WTC11 (cell line): ENCODE data around the gene NKIRAS2. TPM values are rescaled to one million over a fixed set of nuclear protein-coding genes. Genes with fewer than 3 reads are reported as not detected.

Experiments used
- ATAC-seq: fragments of 200-7000 bp; cut with Tn5 transposase; 2 replicates; pipeline ENCODE4 v1.10.0; 2021; ENCODE audit warnings: mild to moderate bottlenecking, moderate library complexity
- CTCF ChIA-PET: fragments of 300-600 bp; sonication (Branson Sonifier 250); formaldehyde crosslinking; loops from one replicate; lab custom pipeline; 2021; ENCODE audit warnings: antibody characterized with exemption; lab: Charles Lee
- POLR2A ChIA-PET: fragments of 350-600 bp; sonication (Branson Sonifier 250); formaldehyde crosslinking; loops from one replicate; lab custom pipeline; 2021; ENCODE audit warnings: antibody characterized with exemption; lab: Charles Lee
- DNase-seq: peaks from one replicate; pipeline ENCODE4 v3.0.0; 2021; ENCODE audit warnings: low spot score
- H3K27ac Mint-ChIP-seq: 2 replicates; pipeline ENCODE4 v1.8.0; 2021; ENCODE audit warnings: mixed read lengths
- H3K27me3 Mint-ChIP-seq: 2 replicates; pipeline ENCODE4 v1.8.0; 2021; ENCODE audit warnings: low read depth, mild to moderate bottlenecking, moderate library complexity, mixed read lengths
- H3K36me3 Mint-ChIP-seq: 2 replicates; pipeline ENCODE4 v1.8.0; 2021; ENCODE audit warnings: mixed read lengths
- H3K4me1 Mint-ChIP-seq: 2 replicates; pipeline ENCODE4 v1.8.0; 2022; ENCODE audit warnings: mixed read lengths
- H3K4me3 Mint-ChIP-seq: 2 replicates; pipeline ENCODE4 v1.8.0; 2021; ENCODE audit warnings: mild to moderate bottlenecking, moderate library complexity, mixed read lengths
- H3K9me3 Mint-ChIP-seq: 2 replicates; pipeline ENCODE4 v1.8.0; 2021; ENCODE audit warnings: mixed read lengths
- ATF1 ChIP-seq: sonication (generic); formaldehyde crosslinking; IDR thresholded peaks from 2 replicates; pipeline ENCODE4 v1.8.1; 2023; ENCODE audit warnings: mild to moderate bottlenecking, moderate library complexity, missing genetic modification reagents
- CBFB ChIP-seq: sonication (generic); formaldehyde crosslinking; IDR thresholded peaks from 2 replicates; pipeline ENCODE4 v1.8.1; 2022; ENCODE audit warnings: mild to moderate bottlenecking, low read depth, missing genetic modification reagents
- E2F1 ChIP-seq: sonication (generic); formaldehyde crosslinking; IDR thresholded peaks from 2 replicates; pipeline ENCODE4 v1.8.0; 2022; ENCODE audit warnings: mild to moderate bottlenecking, missing genetic modification reagents
- E2F5 ChIP-seq: sonication (generic); formaldehyde crosslinking; IDR thresholded peaks from 2 replicates; pipeline ENCODE4 v1.8.1; 2022; ENCODE audit warnings: mild to moderate bottlenecking, moderate library complexity, missing genetic modification reagents
- ETV6 ChIP-seq: sonication (generic); formaldehyde crosslinking; IDR thresholded peaks from 2 replicates; pipeline ENCODE4 v1.8.1; 2022; ENCODE audit warnings: mild to moderate bottlenecking, missing genetic modification reagents
- GRHL2 ChIP-seq: fragments of 250-450 bp; sonication (Bioruptor Pico); IDR thresholded peaks from 2 replicates; pipeline ENCODE4 v1.8.0; 2022; ENCODE audit warnings: mild to moderate bottlenecking, moderate library complexity; ENCODE audit not compliant: insufficient replicate concordance, severe bottlenecking
- JAZF1 ChIP-seq: fragments of 250-450 bp; sonication (Bioruptor Pico); IDR thresholded peaks from 2 replicates; pipeline ENCODE4 v1.9.0; 2021; ENCODE audit warnings: moderate library complexity, mild to moderate bottlenecking, inconsistent platforms
- MYBL2 ChIP-seq: sonication (generic); formaldehyde crosslinking; IDR thresholded peaks from 2 replicates; pipeline ENCODE4 v1.8.1; 2023; ENCODE audit warnings: mild to moderate bottlenecking, moderate library complexity, missing genetic modification reagents
- NR3C1 ChIP-seq: sonication (generic); formaldehyde crosslinking; conservative IDR thresholded peaks from 2 replicates; pipeline ENCODE4 v1.8.1; 2023; ENCODE audit warnings: low read depth, mild to moderate bottlenecking, missing genetic modification reagents
- OVOL2 ChIP-seq: fragments of 250-450 bp; sonication (Bioruptor Pico); IDR thresholded peaks from 2 replicates; pipeline ENCODE4 v1.9.0; 2021; ENCODE audit warnings: mild to moderate bottlenecking, borderline replicate concordance
- PRRX2 ChIP-seq: fragments of 250-450 bp; sonication (Bioruptor Pico); IDR thresholded peaks from 2 replicates; pipeline ENCODE4 v1.8.0; 2021; ENCODE audit warnings: mild to moderate bottlenecking
- SP1 ChIP-seq: sonication (generic); formaldehyde crosslinking; conservative IDR thresholded peaks from 2 replicates; pipeline ENCODE4 v1.8.1; 2022; ENCODE audit warnings: missing genetic modification reagents
- TCF7 ChIP-seq: sonication (generic); formaldehyde crosslinking; IDR thresholded peaks from 2 replicates; pipeline ENCODE4 v1.8.0; 2022; ENCODE audit warnings: mild to moderate bottlenecking, low read depth, missing genetic modification reagents, moderate library complexity
- ZNF416 ChIP-seq: fragments of 250-450 bp; sonication (Bioruptor Pico); IDR thresholded peaks from 2 replicates; pipeline ENCODE4 v1.9.0; 2021; ENCODE audit warnings: mild to moderate bottlenecking, inconsistent platforms
- ZNF532 ChIP-seq: fragments of 250-450 bp; sonication (Bioruptor Pico); IDR thresholded peaks from 2 replicates; pipeline ENCODE4 v1.9.0; 2021; ENCODE audit warnings: mild to moderate bottlenecking, borderline replicate concordance
- total RNA-seq: library from RNA; stranded (reverse); gene quantifications from 3 replicates; pipeline ENCODE4 v1.2.3, GENCODE V29; 2021
- TF ChIP-seq, protein P1 (sequence below): sonication (generic); formaldehyde crosslinking; IDR thresholded peaks from 2 replicates; pipeline ENCODE4 v1.8.1; 2023; ENCODE audit warnings: mild to moderate bottlenecking, missing genetic modification reagents
- TF ChIP-seq, protein P2 (sequence below): sonication (generic); formaldehyde crosslinking; IDR thresholded peaks from 2 replicates; pipeline ENCODE4 v1.8.0; 2023; ENCODE audit warnings: missing genetic modification reagents
- TF ChIP-seq, protein P3 (sequence below): fragments of 250-450 bp; sonication (Bioruptor Pico); IDR thresholded peaks from 2 replicates; pipeline ENCODE4 v1.9.0; 2021; ENCODE audit warnings: mild to moderate bottlenecking
- TF ChIP-seq, protein P4 (sequence below): sonication (generic); formaldehyde crosslinking; IDR thresholded peaks from 2 replicates; pipeline ENCODE4 v1.8.1; 2022; ENCODE audit warnings: low read depth, mild to moderate bottlenecking, moderate library complexity, missing genetic modification reagents, borderline replicate concordance

The NKIRAS2 gene
- total RNA-seq, 1 experiment from 2014 or later: 36.1 TPM

GRCh38 chr17:42002792-42003301, 17.0 kb upstream of the NKIRAS2 start (continued):
- TF ChIP-seq, protein P1, sequence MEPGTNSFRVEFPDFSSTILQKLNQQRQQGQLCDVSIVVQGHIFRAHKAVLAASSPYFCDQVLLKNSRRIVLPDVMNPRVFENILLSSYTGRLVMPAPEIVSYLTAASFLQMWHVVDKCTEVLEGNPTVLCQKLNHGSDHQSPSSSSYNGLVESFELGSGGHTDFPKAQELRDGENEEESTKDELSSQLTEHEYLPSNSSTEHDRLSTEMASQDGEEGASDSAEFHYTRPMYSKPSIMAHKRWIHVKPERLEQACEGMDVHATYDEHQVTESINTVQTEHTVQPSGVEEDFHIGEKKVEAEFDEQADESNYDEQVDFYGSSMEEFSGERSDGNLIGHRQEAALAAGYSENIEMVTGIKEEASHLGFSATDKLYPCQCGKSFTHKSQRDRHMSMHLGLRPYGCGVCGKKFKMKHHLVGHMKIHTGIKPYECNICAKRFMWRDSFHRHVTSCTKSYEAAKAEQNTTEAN (CRISPR knock-in tag): no peak

GRCh38 chr17:42005166-42005565, 14.7 kb upstream of the NKIRAS2 start:
- H3K36me3 Mint-ChIP-seq: peaks cover 41% of the 10 kb centered on the region
- H3K4me3 Mint-ChIP-seq: no peak overlapping the region
- H3K4me1 Mint-ChIP-seq: peaks cover 3% of the 10 kb centered on the region; the same call in 1 of the 2 replicates
- no peak for DNase-seq
- CTCF ChIA-PET: interaction anchor here (1.4 to 2.0 kb wide), 4 partner anchors 15 to 87 kb away, joined by 3 to 7 read pairs (median 4); partner anchors contain the start of genes ACLY and NKIRAS2
- TF ChIP-seq TCF7 (CRISPR knock-in tag): no peak
- TF ChIP-seq MYBL2 (CRISPR knock-in tag): no peak
- no peak for TF ChIP-seq ZNF416 (CRISPR knock-in tag)
- TF ChIP-seq JAZF1 (CRISPR knock-in tag): no peak
- H3K27ac Mint-ChIP-seq: peak overlapping the region; percentile 73
- ATAC-seq: no peak
- no peaks in the 10 kb centered on the region for H3K27me3 Mint-ChIP-seq
- POLR2A ChIA-PET: interaction anchor here (0.6 kb wide), 1 partner anchor 599 kb away, joined by 3 read pairs; no protein-coding TSS in a partner anchor
- H3K9me3 Mint-ChIP-seq: no peaks in the 10 kb centered on the region

- Mint-ChIP-seq H3K27ac (peak overlapping the region; percentile 80), H3K4me1 (peaks cover 36% of the 10 kb centered on the region), H3K36me3 (peaks cover 19% of the 10 kb centered on the region), H3K27me3 (no peaks in the 10 kb centered on the region), H3K9me3 (no peaks in the 10 kb centered on the region), H3K4me3 (no peak overlapping the region)
- POLR2A ChIA-PET: interaction anchor here (2.3 kb wide), 1 partner anchor 8 kb away, joined by 7 read pairs; the partner anchor contains the start of gene DNAJC7
- DNase-seq: no peak
- 0 out of 2 replicates have a peak, but pooled peaks have one; percentile 12 for ATAC-seq
- CTCF ChIA-PET: interaction anchor here (1.0 to 1.2 kb wide), 3 partner anchors 11 to 21 kb away, joined by 3 to 6 read pairs (median 3); partner anchors contain the start of gene NKIRAS2
- TF ChIP-seq ZNF532 (CRISPR knock-in tag) (no peak), ETV6 (no peak), SP1 (no peak), E2F5 (no peak), ATF1 (CRISPR knock-in tag) (no peak), CBFB (CRISPR knock-in tag) (no peak), NR3C1 (CRISPR knock-in tag) (no peak), GRHL2 (no peak), PRRX2 (CRISPR knock-in tag) (no peak), E2F1 (CRISPR knock-in tag) (no peak), OVOL2 (CRISPR knock-in tag) (no peak)
- TF ChIP-seq, protein P2, sequence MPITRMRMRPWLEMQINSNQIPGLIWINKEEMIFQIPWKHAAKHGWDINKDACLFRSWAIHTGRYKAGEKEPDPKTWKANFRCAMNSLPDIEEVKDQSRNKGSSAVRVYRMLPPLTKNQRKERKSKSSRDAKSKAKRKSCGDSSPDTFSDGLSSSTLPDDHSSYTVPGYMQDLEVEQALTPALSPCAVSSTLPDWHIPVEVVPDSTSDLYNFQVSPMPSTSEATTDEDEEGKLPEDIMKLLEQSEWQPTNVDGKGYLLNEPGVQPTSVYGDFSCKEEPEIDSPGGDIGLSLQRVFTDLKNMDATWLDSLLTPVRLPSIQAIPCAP (CRISPR knock-in tag): no peak
- TF ChIP-seq, protein P3, sequence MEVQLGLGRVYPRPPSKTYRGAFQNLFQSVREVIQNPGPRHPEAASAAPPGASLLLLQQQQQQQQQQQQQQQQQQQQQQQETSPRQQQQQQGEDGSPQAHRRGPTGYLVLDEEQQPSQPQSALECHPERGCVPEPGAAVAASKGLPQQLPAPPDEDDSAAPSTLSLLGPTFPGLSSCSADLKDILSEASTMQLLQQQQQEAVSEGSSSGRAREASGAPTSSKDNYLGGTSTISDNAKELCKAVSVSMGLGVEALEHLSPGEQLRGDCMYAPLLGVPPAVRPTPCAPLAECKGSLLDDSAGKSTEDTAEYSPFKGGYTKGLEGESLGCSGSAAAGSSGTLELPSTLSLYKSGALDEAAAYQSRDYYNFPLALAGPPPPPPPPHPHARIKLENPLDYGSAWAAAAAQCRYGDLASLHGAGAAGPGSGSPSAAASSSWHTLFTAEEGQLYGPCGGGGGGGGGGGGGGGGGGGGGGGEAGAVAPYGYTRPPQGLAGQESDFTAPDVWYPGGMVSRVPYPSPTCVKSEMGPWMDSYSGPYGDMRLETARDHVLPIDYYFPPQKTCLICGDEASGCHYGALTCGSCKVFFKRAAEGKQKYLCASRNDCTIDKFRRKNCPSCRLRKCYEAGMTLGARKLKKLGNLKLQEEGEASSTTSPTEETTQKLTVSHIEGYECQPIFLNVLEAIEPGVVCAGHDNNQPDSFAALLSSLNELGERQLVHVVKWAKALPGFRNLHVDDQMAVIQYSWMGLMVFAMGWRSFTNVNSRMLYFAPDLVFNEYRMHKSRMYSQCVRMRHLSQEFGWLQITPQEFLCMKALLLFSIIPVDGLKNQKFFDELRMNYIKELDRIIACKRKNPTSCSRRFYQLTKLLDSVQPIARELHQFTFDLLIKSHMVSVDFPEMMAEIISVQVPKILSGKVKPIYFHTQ (CRISPR knock-in tag): no peak
- TF ChIP-seq, protein P4, sequence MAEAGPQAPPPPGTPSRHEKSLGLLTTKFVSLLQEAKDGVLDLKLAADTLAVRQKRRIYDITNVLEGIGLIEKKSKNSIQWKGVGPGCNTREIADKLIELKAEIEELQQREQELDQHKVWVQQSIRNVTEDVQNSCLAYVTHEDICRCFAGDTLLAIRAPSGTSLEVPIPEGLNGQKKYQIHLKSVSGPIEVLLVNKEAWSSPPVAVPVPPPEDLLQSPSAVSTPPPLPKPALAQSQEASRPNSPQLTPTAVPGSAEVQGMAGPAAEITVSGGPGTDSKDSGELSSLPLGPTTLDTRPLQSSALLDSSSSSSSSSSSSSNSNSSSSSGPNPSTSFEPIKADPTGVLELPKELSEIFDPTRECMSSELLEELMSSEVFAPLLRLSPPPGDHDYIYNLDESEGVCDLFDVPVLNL (CRISPR knock-in tag): no peak
- TF ChIP-seq, all 79 proteins: peak for 0
Measured at GRCh38 chr17:42009170-42009569, 10.7 kb upstream of the NKIRAS2 start.
